ENCODE results near the gene C10orf67.

GRCh38 chr10:23156447-23157150 is 188.0 kb downstream of the C10orf67 start:
- TF ChIP-seq POLR2AphosphoS5 (IDR thresholded peaks at IDR 0.05), result no peak
- no peak for TF ChIP-seq POLR2A (IDR thresholded peaks at IDR 0.05)
- TF ChIP-seq CTCF (IDR thresholded peaks at IDR 0.05), result no peak
- no peak for TF ChIP-seq EP300 (IDR thresholded peaks at IDR 0.05)

Measured in gastroesophageal sphincter (tissue), 3 donors.